ENCODE data around the gene SDCBP2. TPM values are rescaled to one million over a fixed set of nuclear protein-coding genes. Genes with fewer than 3 reads are reported as not detected.
A peak's percentile ranks its signal among the peaks of the same experiment; 100 is the strongest.

Gene SDCBP2
- total and polyA plus RNA-seq, 2 donors (not counting 1 experiment from before 2014, with no cell fraction given), result 1.2 to 1.3 TPM

DNA sequence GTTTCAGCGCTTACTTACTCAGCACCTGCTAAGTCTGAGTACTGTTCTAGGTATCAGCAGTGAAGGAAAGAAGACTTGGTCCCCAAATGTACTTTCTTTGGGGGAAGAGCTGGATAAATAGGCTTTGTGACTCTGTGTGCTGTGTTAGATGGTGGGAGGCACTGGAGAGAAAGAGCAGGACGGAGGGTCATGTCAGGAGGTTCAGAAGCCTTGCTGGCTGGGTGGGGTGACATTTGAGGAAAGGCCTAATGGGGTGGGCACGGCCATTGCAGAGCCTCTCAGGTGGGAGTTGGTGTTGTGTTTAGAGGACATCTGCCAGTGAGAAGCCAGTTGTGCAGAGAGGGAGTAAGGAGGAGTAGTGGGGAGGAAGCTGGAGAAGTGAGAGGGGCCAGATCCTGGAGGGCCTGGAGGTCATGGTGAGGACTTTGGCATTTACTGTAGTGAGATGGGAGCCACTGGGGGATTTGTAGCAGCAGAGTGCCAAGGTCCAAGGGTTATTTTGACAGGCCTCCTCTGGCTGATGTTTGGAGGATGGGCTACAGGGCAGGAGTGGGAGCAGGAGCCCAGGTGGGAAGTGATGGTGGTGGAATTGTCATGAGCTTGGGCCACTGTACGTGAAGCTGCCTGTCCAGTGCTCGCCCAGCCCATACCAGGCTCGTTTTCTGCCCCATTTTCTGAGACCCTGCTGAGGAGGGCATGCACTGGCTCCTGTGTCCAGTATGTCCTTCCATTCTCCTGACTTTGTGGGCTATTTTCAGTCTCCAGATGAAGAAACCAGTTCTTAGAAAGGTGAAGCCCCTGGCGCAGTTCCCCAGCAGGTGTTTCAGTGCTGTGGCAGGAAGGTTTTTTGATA lies 886 bp downstream of the SDCBP2 start:
- H3K9me3 Mint-ChIP-seq (ENCODE audit: insufficient read depth), result no peaks in the 10 kb centered on the region
- Histone ChIP-seq H3K4me1 (ENCODE audit: control insufficient read depth in 2 of 2, insufficient read depth in 2 of 2, low read length in 2 of 2) (peaks cover 31 to 33% of the 10 kb centered on the region in 2 donors), H2AFZ (ENCODE audit: insufficient read depth, low read depth, low read length, poor library complexity, severe bottlenecking) (no peak overlapping the region), H3K9me3 (ENCODE audit: control extremely low read depth in 1 of 3, control insufficient read depth in 2 of 3, insufficient read depth in 1 of 3, low read length in 2 of 3) (no peaks in the 10 kb centered on the region), H4K20me1 (ENCODE audit: control insufficient read depth, insufficient read depth, low read length, poor library complexity, severe bottlenecking) (peaks cover 4% of the 10 kb centered on the region), H3K4me2 (replicated peaks; ENCODE audit: low read depth, low read length, poor library complexity, severe bottlenecking) (no peak overlapping the region), H3K27me3 (replicated peaks in 1 of 4; ENCODE audit: control extremely low read depth in 1 of 4, control insufficient read depth in 3 of 4, insufficient read depth in 4 of 4, low read length in 3 of 4) (no peaks in the 10 kb centered on the region), H3K4me3 (ENCODE audit: control extremely low read depth in 1 of 5, extremely low read depth in 1 of 5, insufficient read depth in 1 of 5, low read depth in 2 of 5, low read length in 4 of 5) (no peak overlapping the region), H3K79me2 (ENCODE audit: control insufficient read depth, insufficient read depth, low read length) (peaks cover 68% of the 10 kb centered on the region), H3K36me3 (replicated peaks in 1 of 2; ENCODE audit: control extremely low read depth in 1 of 2, control insufficient read depth in 1 of 2, extremely low read depth in 1 of 2, insufficient read depth in 2 of 2, low read length in 1 of 2) (peaks cover 0 to 18% of the 10 kb centered on the region in 2 experiments), H3K9ac (ENCODE audit: low read length) (no peak overlapping the region), H3K27ac (ENCODE audit: low read length in 2 of 2) (peak overlapping the region in 1 of 2 donors; percentile 77)
- no peaks in the 10 kb centered on the region for H3K27me3 Mint-ChIP-seq
- 98% methylated on average over 7 of the region's 7 CpGs for WGBS (ENCODE audit: insufficient coverage)
- no peak for ATAC-seq (ENCODE audit: low read depth)
- DNase-seq, result no peak
- ChIA-PET CTCF (interaction anchor here (0.7 to 1.6 kb wide), 6 partner anchors 16 to 128 kb away, joined by 3 to 6 read pairs (median 3); partner anchors contain the start of gene FKBP1A), POLR2A (interaction anchor here (0.6 kb wide), 1 partner anchor 32 kb away, joined by 4 read pairs; no protein-coding TSS in a partner anchor)
- intact Hi-C loops (cut with micrococcal nuclease), result loop anchor here (5.0 to 10.0 kb wide), 3 partner anchors 49 to 1544 kb away; partner anchors contain the start of genes CSNK2A1 and PTPRA
- H3K27ac Mint-ChIP-seq, result peak overlapping the region; percentile 85
- no peak overlapping the region for H3K4me3 Mint-ChIP-seq
- TF ChIP-seq CTCF (IDR thresholded peaks at IDR 0.05), result no peak
- no peak for TF ChIP-seq EZH2 (IDR thresholded peaks at IDR 0.05; ENCODE audit: borderline replicate concordance, insufficient read depth, low read depth, low read length, poor library complexity, severe bottlenecking)
- peaks cover 41% of the 10 kb centered on the region for H3K4me1 Mint-ChIP-seq
